PC-9 (cell line): ENCODE data around the gene SLC22A4.

ENCODE experiments used
- EZH2 ChIP-seq: fragments of 200-600 bp; sonication (generic); IDR thresholded peaks from 2 replicates; pipeline ENCODE4 v1.8.0; 2017; ENCODE audit warnings: antibody characterized with exemption, low read depth
- TF ChIP-seq, protein P1 (sequence below): fragments of 200-600 bp; sonication (generic); conservative IDR thresholded peaks from 2 replicates; pipeline ENCODE4 v1.6.1; 2017; ENCODE audit warnings: mixed run types, antibody characterized with exemption, mild to moderate bottlenecking, moderate library complexity

DNA sequence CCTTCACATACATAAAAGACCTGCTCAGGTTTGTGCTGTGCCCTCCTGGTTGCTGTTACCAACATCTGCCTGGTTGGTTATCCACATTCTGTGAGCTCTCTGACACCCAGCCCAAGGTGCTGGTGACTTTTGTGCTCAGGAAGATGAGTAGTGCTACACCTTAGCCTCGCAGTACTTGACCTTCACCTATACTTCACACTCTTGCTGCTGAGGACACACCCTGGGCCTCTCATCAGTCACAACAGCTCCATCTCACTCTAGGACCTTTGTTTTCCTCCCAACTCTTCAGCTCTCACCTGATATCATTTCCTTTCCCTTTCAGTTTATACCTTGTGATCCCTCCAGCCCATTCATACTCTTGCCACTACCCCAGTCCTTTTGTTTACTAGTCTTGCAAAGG lies 64.6 kb downstream of the SLC22A4 start:
- TF ChIP-seq, protein P1, sequence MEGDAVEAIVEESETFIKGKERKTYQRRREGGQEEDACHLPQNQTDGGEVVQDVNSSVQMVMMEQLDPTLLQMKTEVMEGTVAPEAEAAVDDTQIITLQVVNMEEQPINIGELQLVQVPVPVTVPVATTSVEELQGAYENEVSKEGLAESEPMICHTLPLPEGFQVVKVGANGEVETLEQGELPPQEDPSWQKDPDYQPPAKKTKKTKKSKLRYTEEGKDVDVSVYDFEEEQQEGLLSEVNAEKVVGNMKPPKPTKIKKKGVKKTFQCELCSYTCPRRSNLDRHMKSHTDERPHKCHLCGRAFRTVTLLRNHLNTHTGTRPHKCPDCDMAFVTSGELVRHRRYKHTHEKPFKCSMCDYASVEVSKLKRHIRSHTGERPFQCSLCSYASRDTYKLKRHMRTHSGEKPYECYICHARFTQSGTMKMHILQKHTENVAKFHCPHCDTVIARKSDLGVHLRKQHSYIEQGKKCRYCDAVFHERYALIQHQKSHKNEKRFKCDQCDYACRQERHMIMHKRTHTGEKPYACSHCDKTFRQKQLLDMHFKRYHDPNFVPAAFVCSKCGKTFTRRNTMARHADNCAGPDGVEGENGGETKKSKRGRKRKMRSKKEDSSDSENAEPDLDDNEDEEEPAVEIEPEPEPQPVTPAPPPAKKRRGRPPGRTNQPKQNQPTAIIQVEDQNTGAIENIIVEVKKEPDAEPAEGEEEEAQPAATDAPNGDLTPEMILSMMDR = no peak
- TF ChIP-seq EZH2 = no peak
